ENCODE data around the gene KCND1. TPM values are rescaled to one million over a fixed set of nuclear protein-coding genes. Genes with fewer than 3 reads are reported as not detected.

Gene KCND1
- total RNA-seq, 8 experiments from 2014 or later = 0.65 to 3.1 (median 1.5) TPM

- in situ Hi-C loops (cut with MboI; ENCODE audit: low pct_unique_long_range_greater_than_20kb in 2 of 9, low sequenced_read_pairs in 9 of 9, unreplicated experiment in 9 of 9) = no loop called here
- Histone ChIP-seq H3K27ac (no peak overlapping the region), H3K4me3 (no peak overlapping the region), H3K4me1 (replicated peaks in 1 of 2) (peaks cover 3 to 11% of the 10 kb centered on the region in 2 donors)
- 63 to 100% (median 89%) methylated on average over 1 to 9 of the region's 28 CpGs; no CpG with 5 or more reads in 6 of the 10 experiments for WGBS, 10 experiments
- no peak for ATAC-seq (replicated peaks in 6 of 8)
Observed at GRCh38 chrX:48969471-48969870, 2.2 kb downstream of the KCND1 start.

GRCh38 chrX:48968377-48968776, 3.3 kb downstream of the KCND1 start:
- 0 to 100% (median 33%) methylated on average over 1 of the region's 1 CpG; no CpG with 5 or more reads in 7 of the 10 experiments for WGBS, 10 experiments
- Histone ChIP-seq H3K4me1 (replicated peaks in 1 of 2) (peaks cover 3 to 11% of the 10 kb centered on the region in 2 donors), H3K27ac (no peak overlapping the region), H3K4me3 (no peak overlapping the region)
- no peak for ATAC-seq (replicated peaks in 6 of 8)
- in situ Hi-C loops (cut with MboI; ENCODE audit: low pct_unique_long_range_greater_than_20kb in 2 of 9, low sequenced_read_pairs in 9 of 9, unreplicated experiment in 9 of 9) = no loop called here

DNA sequence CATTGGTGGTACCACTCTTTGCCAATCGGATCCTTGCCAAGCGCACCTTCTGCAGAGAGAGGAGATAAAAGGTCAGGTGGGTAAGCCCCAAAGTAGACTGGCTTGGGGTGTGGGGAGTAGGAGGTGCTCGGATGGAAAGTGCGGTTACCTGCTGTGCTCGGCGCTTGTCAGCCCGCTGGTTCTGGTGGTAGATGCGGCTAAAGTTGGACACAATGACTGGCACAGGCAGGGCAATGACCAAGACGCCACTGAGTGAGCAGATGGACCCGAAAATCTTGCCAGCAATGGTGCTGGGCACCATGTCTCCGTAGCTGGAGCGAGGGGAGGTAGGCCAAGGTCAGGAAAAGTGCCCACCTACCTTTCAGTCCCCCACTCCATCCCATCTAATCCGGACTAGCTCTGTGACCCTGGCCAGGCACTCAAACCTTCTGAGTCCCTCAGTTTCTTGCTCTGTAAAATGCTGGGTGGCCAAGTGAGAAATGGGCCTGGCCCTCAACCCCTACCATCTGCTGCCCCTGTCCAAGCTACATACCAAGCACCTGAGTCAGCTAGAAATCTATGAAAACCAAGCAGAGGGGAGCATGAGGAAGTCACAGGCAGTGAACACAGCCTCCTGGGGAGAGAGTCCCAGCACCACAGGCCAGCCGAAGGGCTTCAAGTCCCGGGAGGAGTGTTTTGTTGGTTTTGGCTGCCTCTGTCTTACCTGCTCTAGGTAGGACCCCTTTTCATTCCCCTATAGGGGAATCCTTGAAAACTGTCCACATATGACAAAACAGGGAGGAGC, 4.7 kb downstream of the KCND1 start:
- no peak overlapping the region for H3K4me3 ChIP-seq
- WGBS, 10 experiments = 30% methylated on average over 5 of the region's 15 CpGs; no CpG with 5 or more reads in 9 of the 10 experiments
- peak in 1 of 8 experiments; percentile 12 for ATAC-seq (replicated peaks in 6 of 8)
- in situ Hi-C loops (cut with MboI; ENCODE audit: low pct_unique_long_range_greater_than_20kb in 2 of 9, low sequenced_read_pairs in 9 of 9, unreplicated experiment in 9 of 9) = no loop called here
- no peak overlapping the region for H3K27ac ChIP-seq
- H3K4me1 ChIP-seq (replicated peaks in 1 of 2) = peaks cover 0 to 4% of the 10 kb centered on the region in 2 donors

- in situ Hi-C loops (cut with MboI; ENCODE audit: low pct_unique_long_range_greater_than_20kb in 2 of 9, low sequenced_read_pairs in 9 of 9, unreplicated experiment in 9 of 9) = no loop called here
- no CpG with 5 or more reads among the region's 14 CpGs for WGBS, 10 experiments
- H3K4me1 ChIP-seq (replicated peaks in 1 of 2) = no peaks in the 10 kb centered on the region
Observed at GRCh38 chrX:48965959-48966358, 5.7 kb downstream of the KCND1 start.

GRCh38 chrX:48961585-48962091, 10.0 kb downstream of the KCND1 start:
- H3K4me1 ChIP-seq (replicated peaks in 1 of 2) = peaks cover 0 to 5% of the 10 kb centered on the region in 2 donors
- in situ Hi-C loops (cut with MboI; ENCODE audit: low pct_unique_long_range_greater_than_20kb in 2 of 9, low sequenced_read_pairs in 9 of 9, unreplicated experiment in 9 of 9) = no loop called here
- ATAC-seq (replicated peaks in 6 of 8) = peak in 3 of 8 experiments; percentile 19 to 28 (median 25)
- H3K4me3 ChIP-seq = no peak overlapping the region
- 0 to 28% (median 22%) methylated on average over 1 to 3 of the region's 5 CpGs; no CpG with 5 or more reads in 7 of the 10 experiments for WGBS, 10 experiments
- H3K27ac ChIP-seq = peak overlapping the region in 1 of 2 donors; percentile 16

More at GRCh38 chrX:48965959-48966358, 5.7 kb downstream of the KCND1 start:
- ATAC-seq (replicated peaks in 6 of 8) = no peak
- Histone ChIP-seq H3K27ac (no peak overlapping the region), H3K4me3 (no peak overlapping the region)

DNA sequence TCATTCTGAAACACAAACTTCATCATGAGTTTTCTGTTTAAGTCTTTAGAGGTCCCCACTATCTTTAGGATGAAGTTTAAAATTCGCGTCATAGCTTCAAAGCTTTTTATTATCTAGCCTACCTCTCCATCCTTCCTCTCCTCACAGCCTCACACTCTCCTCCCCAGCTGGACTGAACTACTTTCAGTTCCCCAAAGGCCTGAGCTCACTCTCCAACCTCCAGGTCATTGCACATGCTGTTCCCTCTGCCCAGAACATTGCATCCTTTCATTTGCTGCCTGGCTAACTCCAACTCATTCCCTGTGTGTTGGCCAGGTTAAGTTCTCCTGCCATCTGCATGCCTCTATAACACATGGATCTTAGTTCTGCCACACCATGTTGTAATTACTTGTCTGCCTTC, 11.4 kb downstream of the KCND1 start:
- in situ Hi-C loops (cut with MboI; ENCODE audit: low pct_unique_long_range_greater_than_20kb in 2 of 9, low sequenced_read_pairs in 9 of 9, unreplicated experiment in 9 of 9) = no loop called here
- Histone ChIP-seq H3K27ac (no peak overlapping the region), H3K4me1 (replicated peaks in 1 of 2) (peaks cover 2 to 11% of the 10 kb centered on the region in 2 donors), H3K4me3 (no peak overlapping the region)
- 71 to 83% (median 82%) methylated on average over 1 to 2 of the region's 2 CpGs; no CpG with 5 or more reads in 6 of the 10 experiments for WGBS, 10 experiments
- ATAC-seq (replicated peaks in 6 of 8) = no peak

- peak overlapping the region; percentile 90 to 98 for H3K27ac ChIP-seq
- peak overlapping the region; percentile 38 to 90 (median 61) for H3K4me3 ChIP-seq
- in situ Hi-C loops (cut with MboI; ENCODE audit: low pct_unique_long_range_greater_than_20kb in 2 of 9, low sequenced_read_pairs in 9 of 9, unreplicated experiment in 9 of 9) = no loop called here
- peaks cover 2 to 11% of the 10 kb centered on the region in 2 donors for H3K4me1 ChIP-seq (replicated peaks in 1 of 2)
- peak; percentile 0 to 18 (median 8) for ATAC-seq (replicated peaks in 6 of 8)
- WGBS, 10 experiments = 0 to 24% (median 11%) methylated on average over 3 to 9 of the region's 21 CpGs; no CpG with 5 or more reads in 6 of the 10 experiments
Observed at GRCh38 chrX:48958635-48959094, 13.0 kb downstream of the KCND1 start.

DNA sequence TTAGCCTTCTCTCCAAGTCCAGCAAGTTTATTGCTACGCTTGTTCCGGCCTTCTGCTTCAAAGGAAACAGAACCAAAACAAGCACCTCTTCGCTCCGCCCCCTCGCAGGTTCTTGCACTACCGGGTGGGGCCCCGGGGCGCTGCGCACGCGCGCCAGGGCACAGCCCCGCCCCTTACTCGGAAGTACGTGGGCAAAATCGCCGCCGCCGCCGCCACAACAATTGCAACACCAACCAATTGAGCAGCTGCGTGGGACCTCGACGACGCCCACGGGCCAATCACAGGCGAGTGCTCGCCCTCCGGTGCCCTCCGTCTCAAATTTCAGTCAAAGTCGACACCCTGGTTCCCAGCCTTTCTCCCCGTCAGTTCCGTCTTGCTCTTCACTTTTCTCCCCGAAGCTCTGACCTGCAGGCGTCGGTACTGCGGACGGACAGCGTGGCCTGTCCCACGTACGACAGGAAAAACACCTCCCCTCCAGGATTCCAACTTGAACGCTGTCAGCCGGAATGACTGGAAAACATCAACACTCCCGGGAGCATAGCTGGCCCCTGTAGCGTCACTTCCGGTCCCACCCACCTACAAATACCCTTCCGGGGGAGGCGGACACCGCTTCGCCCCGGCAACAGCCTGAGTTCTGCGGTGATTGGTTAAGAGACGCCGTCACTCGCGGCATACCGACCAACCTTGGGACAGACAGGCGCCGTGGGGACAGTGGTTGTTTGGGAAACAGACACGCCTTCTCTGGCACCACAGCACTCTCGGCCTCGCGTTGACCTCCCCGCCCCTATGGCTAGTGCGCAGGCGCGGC, 13.6 kb downstream of the KCND1 start:
- ATAC-seq (replicated peaks in 6 of 8) = peak; percentile 71 to 95 (median 92)
- 0 to 33% (median 10%) methylated on average over 1 to 41 of the region's 66 CpGs; no CpG with 5 or more reads in 6 of the 10 experiments for WGBS, 10 experiments
- in situ Hi-C loops (cut with MboI; ENCODE audit: low pct_unique_long_range_greater_than_20kb in 2 of 9, low sequenced_read_pairs in 9 of 9, unreplicated experiment in 9 of 9) = no loop called here
- peak overlapping the region; percentile 56 to 90 (median 67) for H3K4me3 ChIP-seq
- peaks cover 2 to 11% of the 10 kb centered on the region in 2 donors for H3K4me1 ChIP-seq (replicated peaks in 1 of 2)
- H3K27ac ChIP-seq = peak overlapping the region; percentile 98 to 99

DNA sequence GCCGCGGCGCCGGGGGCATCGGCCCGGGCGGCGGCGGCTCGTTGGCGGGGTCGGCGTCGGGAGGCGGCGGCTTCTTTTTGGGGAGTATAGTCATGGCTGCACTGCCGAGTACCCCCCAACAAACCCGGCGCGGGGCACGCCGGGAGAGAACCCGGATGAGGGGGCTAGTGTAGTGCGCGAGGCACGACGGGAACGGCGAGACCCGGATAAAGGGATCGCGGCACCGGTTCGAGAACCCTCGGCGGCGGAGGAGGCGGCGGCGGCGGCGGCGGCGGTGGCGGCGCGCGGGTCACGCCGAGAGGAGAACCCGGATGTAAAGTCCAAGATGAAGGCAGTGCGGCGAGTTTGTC, 14.2 kb downstream of the KCND1 start, which contains the start of gene OTUD5:
OTUD5 (minus strand) TSS at position 131 of the 350 bp plus-strand sequence; CDS start at position 94, 37 bp downstream.
- WGBS, 10 experiments = no CpG with 5 or more reads among the region's 53 CpGs
- Histone ChIP-seq H3K27ac (peak within 1 kb of the TSS; percentile 98 to 99), H3K4me3 (peak within 1 kb of the TSS; percentile 56 to 90 (median 67)), H3K4me1 (replicated peaks in 1 of 2) (peaks cover 2 to 11% of the 10 kb centered on the region in 2 donors)
- peak; percentile 0 to 42 (median 34) for ATAC-seq (replicated peaks in 6 of 8)
- in situ Hi-C loops (cut with MboI; ENCODE audit: low pct_unique_long_range_greater_than_20kb in 2 of 9, low sequenced_read_pairs in 9 of 9, unreplicated experiment in 9 of 9) = no loop called here

GRCh38 chrX:48956728-48957414, 14.8 kb downstream of the KCND1 start:
- Histone ChIP-seq H3K4me1 (replicated peaks in 1 of 2) (peaks cover 2 to 11% of the 10 kb centered on the region in 2 donors), H3K4me3 (peak overlapping the region; percentile 56 to 90 (median 67)), H3K27ac (peak overlapping the region; percentile 98 to 99)
- in situ Hi-C loops (cut with MboI; ENCODE audit: low pct_unique_long_range_greater_than_20kb in 2 of 9, low sequenced_read_pairs in 9 of 9, unreplicated experiment in 9 of 9) = no loop called here
- 7% methylated on average over 4 of the region's 61 CpGs; no CpG with 5 or more reads in 9 of the 10 experiments for WGBS, 10 experiments
- no peak for ATAC-seq (replicated peaks in 6 of 8)

GRCh38 chrX:48948589-48948988, 23.1 kb downstream of the KCND1 start:
- in situ Hi-C loops (cut with MboI; ENCODE audit: low pct_unique_long_range_greater_than_20kb in 2 of 9, low sequenced_read_pairs in 9 of 9, unreplicated experiment in 9 of 9) = no loop called here
- 100% methylated on average over 1 of the region's 1 CpG; no CpG with 5 or more reads in 9 of the 10 experiments for WGBS, 10 experiments
- no peak overlapping the region for H3K27ac ChIP-seq

More at GRCh38 chrX:48948589-48948988, 23.1 kb downstream of the KCND1 start:
- ATAC-seq (replicated peaks in 6 of 8) = no peak
- peaks cover 0 to 2% of the 10 kb centered on the region in 2 donors for H3K4me1 ChIP-seq (replicated peaks in 1 of 2)
- no peak overlapping the region for H3K4me3 ChIP-seq

Measured in motor neuron (in vitro differentiated cells).